ENCODE measurements around the gene TMEM14C.
"Not testable (repeated sequence)": the region's sequence is repeated elsewhere in the genome, so short reads cannot be mapped to it uniquely, and the experiment has no call there.

The TMEM14C gene

GRCh38 chr6:10720960-10721849 is 1.7 kb upstream of the TMEM14C start:
- DNase-seq (ENCODE audit: low read depth in 2 of 2): peak in 1 of 2 donors; percentile 25

- no peak for DNase-seq (ENCODE audit: low read depth in 2 of 2)
Observed at GRCh38 chr6:10721850-10722569, 860 bp upstream of the TMEM14C start.

GRCh38 chr6:10722570-10722819 is 375 bp upstream of the TMEM14C start:
- DNase-seq (ENCODE audit: low read depth in 2 of 2): no peak

- no peak for DNase-seq (ENCODE audit: low read depth in 2 of 2)
Observed at GRCh38 chr6:10723567-10723881, 654 bp downstream of the TMEM14C start.

GRCh38 chr6:10725044-10725443 is 2.2 kb downstream of the TMEM14C start:
- DNase-seq (ENCODE audit: low read depth in 2 of 2): no peak

DNA sequence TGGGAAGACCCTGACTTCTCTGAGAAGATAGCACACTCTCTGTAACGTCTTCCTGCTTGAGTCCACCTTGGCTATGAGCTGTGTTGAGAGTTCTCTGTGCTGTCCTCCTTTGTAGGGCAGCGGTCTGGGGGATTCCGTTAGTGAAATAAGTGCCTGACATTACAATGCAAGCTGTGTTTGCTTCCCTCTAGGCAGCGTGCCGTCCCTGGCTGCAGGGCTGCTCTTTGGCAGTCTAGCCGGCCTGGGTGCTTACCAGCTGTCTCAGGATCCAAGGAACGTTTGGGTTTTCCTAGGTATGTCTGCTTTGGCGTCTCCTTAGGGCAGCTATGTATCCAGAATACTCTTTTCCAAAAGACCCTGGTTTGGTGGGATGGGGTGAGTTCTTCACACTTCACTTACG is 2.8 kb downstream of the TMEM14C start:
- DNase-seq (ENCODE audit: low read depth in 2 of 2): no peak

DNA sequence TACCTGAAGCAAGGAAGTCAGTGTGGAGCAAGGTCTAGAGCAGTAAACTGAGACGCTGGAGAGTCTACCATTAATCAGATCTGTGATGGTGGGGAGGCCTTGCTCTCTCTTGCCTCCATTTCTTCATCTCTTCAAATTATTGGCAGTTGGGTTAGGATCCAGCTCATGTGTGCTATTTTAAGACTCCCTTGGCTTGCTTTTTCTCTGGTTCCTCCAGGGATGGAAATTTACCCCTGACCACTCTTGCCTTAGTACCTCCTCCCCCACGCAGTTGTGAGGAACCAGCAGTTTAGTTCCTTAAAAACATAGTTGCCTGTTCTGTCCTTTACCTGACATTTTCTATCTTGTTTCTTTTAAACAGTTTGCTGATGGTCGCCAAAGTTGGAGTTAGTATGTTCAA is 7.4 kb downstream of the TMEM14C start:
- no peak for DNase-seq (ENCODE audit: low read depth in 2 of 2)

DNA sequence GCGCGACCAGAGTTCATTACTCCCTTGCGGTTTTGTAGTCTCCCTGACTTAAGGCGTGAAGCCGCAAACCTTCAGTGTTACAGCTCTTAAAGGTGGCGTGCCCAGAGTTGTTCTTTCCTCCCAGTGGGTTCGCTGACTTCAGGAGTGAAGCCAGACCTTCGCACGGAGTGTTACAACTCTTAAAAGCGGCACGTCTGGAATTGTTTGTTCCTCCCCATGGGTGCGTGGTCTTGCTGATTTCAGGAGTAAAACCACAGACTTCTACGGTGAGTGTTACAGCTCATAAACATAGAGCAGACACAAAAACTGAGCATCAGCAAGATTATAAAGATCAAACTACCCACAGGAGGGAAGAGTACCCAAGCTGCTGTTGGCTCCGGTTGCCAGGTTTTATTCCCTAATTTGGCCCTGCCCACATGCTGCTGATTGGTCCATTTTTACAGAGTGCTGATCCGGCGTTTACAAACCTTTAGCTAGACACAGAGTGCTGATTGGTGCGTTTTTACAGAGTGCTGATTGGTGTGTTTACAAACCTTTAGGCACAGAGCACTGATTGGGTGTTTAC is 10.4 kb downstream of the TMEM14C start:
- no peak for DNase-seq (ENCODE audit: low read depth in 2 of 2)

- DNase-seq (ENCODE audit: low read depth in 2 of 2): no peak
Observed at GRCh38 chr6:10733863-10734262, 11.0 kb downstream of the TMEM14C start.

GRCh38 chr6:10736731-10737130 is 13.9 kb downstream of the TMEM14C start:
- DNase-seq (ENCODE audit: low read depth in 2 of 2): no peak

GRCh38 chr6:10740061-10740460 is 17.2 kb downstream of the TMEM14C start:
- DNase-seq (ENCODE audit: low read depth in 2 of 2): no peak

DNA sequence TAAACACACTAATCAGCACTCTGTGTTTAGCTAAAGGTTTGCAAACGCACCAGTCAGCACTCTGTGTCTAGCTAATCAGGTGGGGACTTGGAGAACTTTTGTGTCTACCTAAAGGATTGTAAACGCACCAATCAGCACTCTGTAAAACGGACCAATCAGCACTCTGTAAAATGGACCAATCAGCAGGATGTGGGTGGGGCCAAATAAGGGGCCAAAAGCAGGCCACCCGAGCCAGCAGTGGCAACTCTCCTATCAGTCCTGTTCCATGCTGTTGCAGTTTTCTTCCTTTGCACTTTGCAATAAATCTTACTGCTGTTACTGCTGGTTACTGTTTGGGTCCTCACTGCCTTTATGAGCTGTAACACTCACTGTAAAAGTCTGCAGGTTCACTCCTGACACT is 18.8 kb downstream of the TMEM14C start:
- DNase-seq (ENCODE audit: low read depth in 2 of 2): not testable (repeated sequence)

- no peak for DNase-seq (ENCODE audit: low read depth in 2 of 2)
Observed at GRCh38 chr6:10742251-10742650, 19.4 kb downstream of the TMEM14C start.

- no peak for DNase-seq (ENCODE audit: low read depth in 2 of 2)
Observed at GRCh38 chr6:10743515-10743914, 20.6 kb downstream of the TMEM14C start.

DNA sequence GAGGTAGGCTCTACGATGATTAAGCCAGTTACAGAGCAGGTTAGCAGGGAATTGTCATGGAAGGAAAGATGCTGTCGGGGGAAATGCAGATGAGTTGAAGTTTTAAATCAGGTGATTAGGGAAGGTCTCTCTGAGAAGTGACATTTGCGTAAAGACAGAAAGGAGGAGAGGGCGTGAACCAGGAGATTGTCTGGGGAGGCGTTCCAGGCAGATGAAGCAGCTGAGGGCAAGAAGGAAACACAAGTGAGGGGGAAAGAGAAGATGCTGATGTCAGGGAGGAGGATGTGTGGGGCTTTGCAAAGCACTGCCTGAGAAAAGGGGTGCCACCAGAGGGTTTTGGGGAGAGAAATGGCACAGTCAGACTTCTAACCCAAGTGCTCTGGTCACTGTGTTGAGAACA is 22.2 kb downstream of the TMEM14C start:
- DNase-seq (ENCODE audit: low read depth in 2 of 2): no peak

DNA sequence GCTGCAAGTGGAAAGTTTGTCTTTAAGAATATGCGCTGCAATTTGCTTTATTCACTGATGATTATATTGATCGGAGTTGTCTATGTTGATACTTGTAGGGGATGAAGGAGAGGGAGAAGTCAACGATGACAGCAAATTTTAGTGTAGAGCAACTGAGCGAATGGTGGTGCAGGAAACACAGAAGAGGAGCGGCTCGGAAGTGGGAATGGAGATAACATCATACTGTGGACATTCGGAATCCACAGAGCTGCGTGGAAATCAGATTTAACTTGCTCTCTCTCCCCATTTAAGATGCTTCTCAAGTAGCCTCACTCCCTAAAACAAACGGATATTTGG is 24.0 kb downstream of the TMEM14C start:
- no peak for DNase-seq (ENCODE audit: low read depth in 2 of 2)

- peak; percentile 98 to 100 for DNase-seq (ENCODE audit: low read depth in 2 of 2)
Observed at GRCh38 chr6:10747251-10747972, 24.5 kb downstream of the TMEM14C start, which contains the start of gene TMEM14B. Gene TMEM14B (plus strand): TSS chr6:10747805. CDS start chr6:10749246, 1,441 bp downstream.

DNA sequence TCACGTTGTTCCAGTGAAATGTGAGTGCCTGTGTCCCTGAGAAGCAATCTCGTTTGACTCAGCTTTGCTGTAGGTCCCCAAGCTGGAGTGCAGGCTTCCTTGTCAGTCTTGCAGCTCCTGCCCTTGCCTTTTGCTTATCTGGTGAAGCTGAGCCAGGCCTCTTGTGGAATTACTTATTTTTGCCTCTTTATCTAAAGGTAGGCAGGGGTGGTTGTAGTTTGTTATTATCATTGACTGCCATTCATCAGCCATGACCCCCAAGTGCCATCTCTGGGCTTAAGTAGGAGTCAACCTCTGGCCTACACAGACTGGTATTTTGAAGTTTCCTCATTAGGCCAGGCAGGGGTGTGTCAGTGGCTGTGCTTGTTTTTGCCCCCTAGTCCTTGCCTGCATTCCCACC is 26.9 kb downstream of the TMEM14C start:
- DNase-seq (ENCODE audit: low read depth in 2 of 2): no peak

GRCh38 chr6:10750568-10750967 is 27.7 kb downstream of the TMEM14C start:
- not testable (repeated sequence) for DNase-seq (ENCODE audit: low read depth in 2 of 2)

DNA sequence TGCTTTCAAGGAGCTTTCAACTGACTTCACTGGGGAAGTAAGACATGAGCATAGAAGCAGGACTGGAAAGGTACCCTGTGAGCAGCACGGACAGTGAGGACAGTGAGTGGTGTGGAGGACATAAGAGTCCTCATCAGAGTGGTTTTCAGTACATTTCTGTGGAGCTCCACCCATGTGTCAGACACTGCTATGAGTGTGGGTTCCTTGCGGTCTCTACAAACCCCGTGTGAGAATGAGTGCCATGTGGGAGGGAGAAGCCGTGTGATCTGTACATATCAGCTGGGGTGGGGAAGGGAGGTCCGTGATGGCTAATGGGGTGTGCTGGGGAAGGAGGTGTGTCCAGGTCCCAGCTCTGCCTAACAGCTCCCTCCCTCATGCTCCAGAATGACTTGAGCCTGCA is 28.9 kb downstream of the TMEM14C start:
- not testable (repeated sequence) for DNase-seq (ENCODE audit: low read depth in 2 of 2)

DNA sequence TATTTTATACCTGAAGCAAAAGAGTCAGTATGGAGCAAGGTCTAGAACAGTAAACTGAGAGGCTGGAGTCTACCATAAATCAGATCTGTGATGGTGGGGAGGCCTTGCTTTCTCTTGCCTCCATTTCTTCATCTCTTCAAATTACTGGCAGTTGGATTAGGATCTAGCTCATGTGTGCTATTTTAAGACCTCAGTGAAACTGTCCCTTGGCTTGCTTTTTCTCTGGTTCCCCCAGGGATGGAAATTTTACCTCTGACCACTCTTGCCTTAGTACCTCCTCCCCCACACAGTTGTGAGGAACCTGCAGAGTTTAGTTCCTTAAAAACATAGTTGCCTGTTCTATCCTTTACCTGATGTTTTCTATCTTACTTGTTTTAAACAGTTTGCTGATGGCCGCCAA is 33.2 kb downstream of the TMEM14C start:
- DNase-seq (ENCODE audit: low read depth in 2 of 2): no peak

DNA sequence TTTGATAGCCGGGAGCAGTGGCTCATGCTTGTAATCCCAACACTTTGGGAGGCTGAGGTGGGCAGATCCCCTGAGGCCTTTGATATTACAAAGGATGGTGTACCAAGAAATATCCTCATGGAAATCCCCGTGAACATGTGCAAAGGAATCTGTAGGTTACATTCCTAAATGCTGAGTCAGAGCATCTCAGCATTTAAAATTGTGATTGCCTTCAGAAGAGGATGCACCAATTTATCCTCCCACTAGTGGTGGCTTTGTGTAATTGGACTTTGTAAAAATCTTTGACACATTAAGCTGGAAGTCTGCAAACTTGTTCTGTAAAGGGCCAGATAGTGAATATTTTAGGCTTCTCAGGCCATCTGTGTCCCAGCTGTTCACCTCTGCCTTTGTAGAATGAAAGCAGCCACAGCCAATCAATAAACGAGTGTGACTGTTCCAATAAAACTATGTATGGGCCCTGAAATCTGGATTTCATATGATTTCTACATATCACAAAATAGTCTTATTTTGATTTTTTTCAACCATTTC is 36.5 kb downstream of the TMEM14C start:
- DNase-seq (ENCODE audit: low read depth in 2 of 2): no peak
